Kidney (tissue), 14 donors: ENCODE results near the gene TSPAN11. TPM values are rescaled to one million over a fixed set of nuclear protein-coding genes. Genes with fewer than 3 reads are reported as not detected.

ENCODE experiments used
- DNase-seq, 5 donors: peaks; one replicate each; pipeline ENCODE4 v3.0.0-alpha.2; 2013 to 2020
- FAIRE-seq: peaks from 2 replicates; lab custom pipeline; 2012; peaks lifted over from hg19 to GRCh38; lab: Jason Lieb, UNC
- H3K27ac ChIP-seq, 2 donors: one replicate each; pipeline ENCODE4 v1.7.0; 2013; ENCODE audit warnings: low read depth in 2 of 2, low read length in 2 of 2, inconsistent platforms in 1 of 2
- H3K27me3 ChIP-seq: one replicate; pipeline ENCODE4 v1.7.1; 2013; ENCODE audit warnings: low read length, inconsistent platforms; ENCODE audit not compliant: control insufficient read depth, insufficient read depth
- H3K36me3 ChIP-seq, 3 donors: one replicate each; pipeline versions ENCODE4 v1.7.0 to v1.7.1; 2013; ENCODE audit warnings: low read length in 3 of 3, control low read depth in 1 of 3, inconsistent platforms in 1 of 3; ENCODE audit not compliant: insufficient read depth in 3 of 3, control insufficient read depth in 2 of 3
- H3K4me1 ChIP-seq, 3 donors: one replicate each; pipeline versions ENCODE4 v1.7.0 to v1.7.1; 2013; ENCODE audit warnings: low read length in 3 of 3, inconsistent platforms in 1 of 3, low read depth in 1 of 3; ENCODE audit not compliant: control insufficient read depth in 2 of 3, insufficient read depth in 2 of 3
- H3K4me3 ChIP-seq, 3 donors: one replicate each; pipeline versions ENCODE4 v1.7.0 to v1.8.1; 2013; ENCODE audit warnings: low read length in 3 of 3, control low read depth in 1 of 3, inconsistent platforms in 1 of 3
- H3K9ac ChIP-seq, 3 donors: one replicate each; pipeline versions ENCODE4 v1.7.0 to v1.7.1; 2013; ENCODE audit warnings: low read length in 3 of 3, control low read depth in 1 of 3, inconsistent platforms in 1 of 3
- H3K9me3 ChIP-seq, 3 donors: one replicate each; pipeline versions ENCODE4 v1.7.0 to v1.7.1; 2013; ENCODE audit warnings: low read length in 3 of 3, control low read depth in 1 of 3, inconsistent platforms in 1 of 3; ENCODE audit not compliant: control insufficient read depth in 2 of 3, insufficient read depth in 1 of 3
- intact Hi-C: fragments of 100-400 bp; cut with DNase I; formaldehyde crosslinking; loops from one replicate; pipeline ENCODE4 v1.11.1; 2022
- polyA plus RNA-seq: library from polyadenylated mRNA; stranded (reverse); fragments of 350-450 nt; fragmentation: Illumina TruSeq; extraction: RNeasy Lipid Tissue Mini Kit (QIAGEN cat#74804); gene quantifications from one replicate; pipeline ENCODE4 v1.2.3, GENCODE V29; 2014; ENCODE audit warnings: low read depth, low replicate concordance; ENCODE audit not compliant: insufficient read depth
- total RNA-seq: library from RNA; stranded (reverse); fragmentation: NEBNext Ultra II Directional; extraction: Animal tissue kit (Norgen Biotek cat#: 25700); gene quantifications from one replicate; pipeline ENCODE4 v1.2.1, GENCODE V29; 2021
- TF ChIP-seq, protein P1 (sequence below): IDR thresholded peaks from 3 replicates; pipeline ENCODE4 v1.5.1; 2012; ENCODE audit warnings: mild to moderate bottlenecking, moderate library complexity, borderline replicate concordance; ENCODE audit not compliant: insufficient read depth; ENCODE audit errors: extremely low read depth
- donor health status: control.
- donor health status: control.
- donor health status: control.
- donor health status: control.
- donor health status: control.
- donor health status: DM: yes; HTN: yes; CAD: no.
- donor health status: Normal renal cell carcinoma (clear cell type).

The TSPAN11 gene
- total and polyA plus RNA-seq, 2 donors from 2014 or later = 1.3 to 7.5 TPM

DNA sequence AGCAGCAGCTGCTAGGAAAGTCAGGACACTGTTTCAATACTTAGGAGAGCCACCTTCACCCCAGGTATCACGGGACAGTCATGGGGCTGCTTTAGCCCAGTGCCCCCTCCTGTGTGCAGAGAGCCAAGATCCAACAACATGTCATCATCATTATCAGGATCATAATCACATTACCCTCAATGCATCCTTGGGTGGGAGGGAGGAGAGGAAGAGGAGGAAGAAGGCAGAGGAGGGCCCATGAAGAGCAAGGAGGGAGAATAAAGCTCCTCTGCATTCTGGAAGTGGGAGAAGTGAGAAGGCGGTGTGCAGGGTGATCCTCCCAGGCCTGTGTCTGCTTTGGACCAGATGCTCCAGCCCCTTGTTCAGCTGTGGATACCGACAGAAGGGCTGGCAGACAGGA is 64.2 kb downstream of the TSPAN11 start:
- H3K9me3 ChIP-seq = no peaks in the 10 kb centered on the region

DNA sequence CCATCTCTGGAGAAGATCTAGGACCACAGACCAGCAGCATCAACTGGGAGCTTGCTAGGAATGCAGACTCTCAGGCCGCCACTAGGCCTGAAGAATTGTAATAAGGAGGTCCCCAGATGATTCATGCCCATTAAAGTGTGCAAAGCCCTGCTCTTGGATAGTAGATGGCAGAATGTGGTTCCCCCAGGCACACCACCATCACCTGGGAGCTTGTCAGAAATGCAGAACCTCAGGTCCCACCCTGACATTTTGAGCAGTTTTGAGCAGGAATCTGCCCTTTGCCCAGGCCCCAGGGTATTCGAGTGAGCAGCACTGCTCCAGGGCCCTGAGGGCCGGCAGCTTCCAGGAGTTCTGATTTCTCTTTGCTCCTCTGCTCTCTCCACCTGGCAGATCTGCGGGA is 64.9 kb downstream of the TSPAN11 start:
- Histone ChIP-seq H3K27me3 (no peaks in the 10 kb centered on the region), H3K9ac (no peak overlapping the region), H3K27ac (no peak overlapping the region), H3K4me1 (no peaks in the 10 kb centered on the region), H3K36me3 (no peaks in the 10 kb centered on the region), H3K9me3 (no peaks in the 10 kb centered on the region), H3K4me3 (no peak overlapping the region)
- FAIRE-seq = no peak
- TF ChIP-seq, protein P1, sequence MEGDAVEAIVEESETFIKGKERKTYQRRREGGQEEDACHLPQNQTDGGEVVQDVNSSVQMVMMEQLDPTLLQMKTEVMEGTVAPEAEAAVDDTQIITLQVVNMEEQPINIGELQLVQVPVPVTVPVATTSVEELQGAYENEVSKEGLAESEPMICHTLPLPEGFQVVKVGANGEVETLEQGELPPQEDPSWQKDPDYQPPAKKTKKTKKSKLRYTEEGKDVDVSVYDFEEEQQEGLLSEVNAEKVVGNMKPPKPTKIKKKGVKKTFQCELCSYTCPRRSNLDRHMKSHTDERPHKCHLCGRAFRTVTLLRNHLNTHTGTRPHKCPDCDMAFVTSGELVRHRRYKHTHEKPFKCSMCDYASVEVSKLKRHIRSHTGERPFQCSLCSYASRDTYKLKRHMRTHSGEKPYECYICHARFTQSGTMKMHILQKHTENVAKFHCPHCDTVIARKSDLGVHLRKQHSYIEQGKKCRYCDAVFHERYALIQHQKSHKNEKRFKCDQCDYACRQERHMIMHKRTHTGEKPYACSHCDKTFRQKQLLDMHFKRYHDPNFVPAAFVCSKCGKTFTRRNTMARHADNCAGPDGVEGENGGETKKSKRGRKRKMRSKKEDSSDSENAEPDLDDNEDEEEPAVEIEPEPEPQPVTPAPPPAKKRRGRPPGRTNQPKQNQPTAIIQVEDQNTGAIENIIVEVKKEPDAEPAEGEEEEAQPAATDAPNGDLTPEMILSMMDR = no peak
- intact Hi-C loops = no loop called here
- no peak for DNase-seq

More for the DNA sequence above, 64.2 kb downstream of the TSPAN11 start:
- Histone ChIP-seq H3K36me3 (no peaks in the 10 kb centered on the region), H3K4me3 (no peak overlapping the region), H3K27me3 (no peaks in the 10 kb centered on the region), H3K9ac (no peak overlapping the region), H3K4me1 (no peaks in the 10 kb centered on the region), H3K27ac (no peak overlapping the region)
- TF ChIP-seq, protein P1 = no peak
- intact Hi-C loops = no loop called here
- no peak for FAIRE-seq
- DNase-seq = no peak

DNA sequence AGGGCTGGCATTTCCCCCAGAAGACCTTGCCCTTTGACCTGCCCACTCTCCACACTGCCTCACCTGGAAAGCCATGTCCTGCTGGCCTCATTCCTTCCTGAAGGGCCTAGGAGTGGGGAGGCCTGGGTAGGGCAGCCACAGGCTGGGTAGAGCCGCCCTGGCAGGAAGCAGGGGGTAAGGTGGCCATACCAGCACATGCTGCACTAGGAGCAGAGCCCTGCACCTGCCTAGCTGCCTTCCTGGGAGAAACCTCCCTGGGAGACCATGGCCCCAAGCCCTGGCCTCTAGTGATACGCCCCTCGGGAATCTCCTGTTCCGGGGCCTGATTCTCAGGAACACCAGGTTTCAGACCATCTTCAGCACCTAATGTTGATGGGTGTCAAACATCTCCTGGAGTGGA is 65.8 kb downstream of the TSPAN11 start:
- intact Hi-C loops = no loop called here
- Histone ChIP-seq H3K36me3 (no peaks in the 10 kb centered on the region), H3K9me3 (no peaks in the 10 kb centered on the region), H3K27me3 (no peaks in the 10 kb centered on the region), H3K4me3 (no peak overlapping the region), H3K9ac (no peak overlapping the region), H3K4me1 (no peaks in the 10 kb centered on the region), H3K27ac (no peak overlapping the region)
- DNase-seq (no peak), FAIRE-seq (no peak)
- TF ChIP-seq, protein P1 = no peak

DNA sequence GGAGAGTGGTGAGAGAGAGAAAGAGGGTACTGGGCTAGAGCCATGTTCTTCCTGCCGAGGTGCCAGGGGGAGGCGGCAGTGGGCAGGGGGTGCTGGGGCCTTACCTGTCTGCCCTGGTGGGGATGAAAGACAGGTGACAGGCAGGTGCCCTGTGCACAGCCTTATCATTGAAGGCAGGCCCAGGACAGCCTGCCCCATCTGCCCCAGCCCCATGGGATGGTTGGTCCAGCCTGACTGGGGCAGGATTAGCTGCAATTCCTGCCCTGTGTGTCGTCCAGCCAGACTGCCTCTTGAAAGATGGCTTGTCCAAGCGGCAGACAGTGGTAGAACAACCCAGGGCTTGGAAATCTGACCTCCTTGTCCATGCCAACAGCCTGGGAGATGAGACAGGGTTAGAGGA is 67.2 kb downstream of the TSPAN11 start:
- no peak overlapping the region for H3K4me3 ChIP-seq
- TF ChIP-seq, protein P1 = no peak
- intact Hi-C loops = no loop called here
- H3K9ac ChIP-seq = no peak overlapping the region
- no peak for FAIRE-seq
- H3K27me3 ChIP-seq = no peaks in the 10 kb centered on the region
- no peaks in the 10 kb centered on the region for H3K36me3 ChIP-seq
- no peaks in the 10 kb centered on the region for H3K9me3 ChIP-seq
- no peak overlapping the region for H3K27ac ChIP-seq
- H3K4me1 ChIP-seq = no peaks in the 10 kb centered on the region
- DNase-seq = no peak
